ENCODE measurements around the gene FAM135A.
"Not testable (repeated sequence)": the region's sequence is repeated elsewhere in the genome, so short reads cannot be mapped to it uniquely, and the experiment has no call there.

Gene FAM135A

GRCh38 chr6:70537266-70537665, 124.0 kb downstream of the FAM135A start:
- no peaks in the 10 kb centered on the region for H3K4me1 Mint-ChIP-seq
- H3K27ac Mint-ChIP-seq = no peak overlapping the region
- H3K36me3 Mint-ChIP-seq = peaks cover 8% of the 10 kb centered on the region
- no peaks in the 10 kb centered on the region for H3K27me3 Mint-ChIP-seq
- no peak overlapping the region for H3K4me3 Mint-ChIP-seq
- no peaks in the 10 kb centered on the region for H3K9me3 Mint-ChIP-seq

- H3K4me3 Mint-ChIP-seq = no peak overlapping the region
- no peaks in the 10 kb centered on the region for H3K4me1 Mint-ChIP-seq
- H3K36me3 Mint-ChIP-seq = peaks cover 5% of the 10 kb centered on the region
- no peaks in the 10 kb centered on the region for H3K27me3 Mint-ChIP-seq
- H3K9me3 Mint-ChIP-seq = no peaks in the 10 kb centered on the region
- no peak overlapping the region for H3K27ac Mint-ChIP-seq
These were observed 125.1 kb downstream of the FAM135A start for GRCh38 chr6:70538376-70538775.

- Mint-ChIP-seq H3K4me1 (no peaks in the 10 kb centered on the region), H3K4me3 (no peak overlapping the region), H3K27ac (no peak overlapping the region), H3K9me3 (no peaks in the 10 kb centered on the region), H3K27me3 (no peaks in the 10 kb centered on the region), H3K36me3 (peaks cover 1% of the 10 kb centered on the region)
These were observed 134.0 kb downstream of the FAM135A start for GRCh38 chr6:70547313-70547712.

- H3K36me3 Mint-ChIP-seq = peaks cover 1% of the 10 kb centered on the region
- no peaks in the 10 kb centered on the region for H3K9me3 Mint-ChIP-seq
- H3K27me3 Mint-ChIP-seq = no peaks in the 10 kb centered on the region
- no peaks in the 10 kb centered on the region for H3K4me1 Mint-ChIP-seq
- H3K4me3 Mint-ChIP-seq = no peak overlapping the region
- no peak overlapping the region for H3K27ac Mint-ChIP-seq
These were observed 134.6 kb downstream of the FAM135A start for GRCh38 chr6:70547905-70548304.

GRCh38 chr6:70549327-70549726, 136.0 kb downstream of the FAM135A start:
- no peak overlapping the region for H3K4me3 Mint-ChIP-seq
- H3K27ac Mint-ChIP-seq = no peak overlapping the region
- peaks cover 1% of the 10 kb centered on the region for H3K36me3 Mint-ChIP-seq
- H3K9me3 Mint-ChIP-seq = no peaks in the 10 kb centered on the region
- no peaks in the 10 kb centered on the region for H3K4me1 Mint-ChIP-seq
- H3K27me3 Mint-ChIP-seq = no peaks in the 10 kb centered on the region

GRCh38 chr6:70551566-70551965, 138.3 kb downstream of the FAM135A start:
- Mint-ChIP-seq H3K4me1 (no peaks in the 10 kb centered on the region), H3K9me3 (no peaks in the 10 kb centered on the region), H3K27ac (no peak overlapping the region), H3K36me3 (peaks cover 1% of the 10 kb centered on the region), H3K4me3 (no peak overlapping the region), H3K27me3 (no peaks in the 10 kb centered on the region)

GRCh38 chr6:70552286-70552940, 139.1 kb downstream of the FAM135A start:
- not testable (repeated sequence) for H3K9me3 Mint-ChIP-seq, H3K27me3 Mint-ChIP-seq, H3K4me1 Mint-ChIP-seq, H3K4me3 Mint-ChIP-seq, H3K36me3 Mint-ChIP-seq, H3K27ac Mint-ChIP-seq

GRCh38 chr6:70552974-70553373, 139.7 kb downstream of the FAM135A start:
- Mint-ChIP-seq H3K36me3 (peaks cover 4% of the 10 kb centered on the region), H3K9me3 (no peaks in the 10 kb centered on the region)

GRCh38 chr6:70557998-70558397, 144.7 kb downstream of the FAM135A start:
- Mint-ChIP-seq H3K36me3 (peaks cover 3% of the 10 kb centered on the region), H3K27ac (peak overlapping the region; percentile 43), H3K4me1 (peaks cover 8% of the 10 kb centered on the region), H3K4me3 (no peak overlapping the region), H3K27me3 (no peaks in the 10 kb centered on the region), H3K9me3 (no peaks in the 10 kb centered on the region)

More at GRCh38 chr6:70552974-70553373, 139.7 kb downstream of the FAM135A start:
- Mint-ChIP-seq H3K4me3 (no peak overlapping the region), H3K27me3 (no peaks in the 10 kb centered on the region), H3K4me1 (peaks cover 5% of the 10 kb centered on the region), H3K27ac (no peak overlapping the region)

GRCh38 chr6:70562401-70562800, 149.1 kb downstream of the FAM135A start:
- not testable (repeated sequence) for H3K27me3 Mint-ChIP-seq, H3K4me3 Mint-ChIP-seq, H3K36me3 Mint-ChIP-seq, H3K27ac Mint-ChIP-seq, H3K9me3 Mint-ChIP-seq
- peaks cover 20% of the 10 kb centered on the region for H3K4me1 Mint-ChIP-seq

- no peak overlapping the region for H3K4me3 Mint-ChIP-seq
These were observed 150.2 kb downstream of the FAM135A start for GRCh38 chr6:70563530-70563929.

GRCh38 chr6:70566751-70567382, 153.6 kb downstream of the FAM135A start, which contains the start of gene SDHAF4:
Gene SDHAF4 (plus strand): TSS chr6:70566930. CDS start chr6:70566941, 11 bp downstream.
- Mint-ChIP-seq H3K27ac (peak within 1 kb of the TSS; percentile 92), H3K4me3 (peak within 1 kb of the TSS; percentile 89), H3K27me3 (no peaks in the 10 kb centered on the region), H3K36me3 (peaks cover 4% of the 10 kb centered on the region), H3K4me1 (peaks cover 19% of the 10 kb centered on the region), H3K9me3 (no peaks in the 10 kb centered on the region)

More at GRCh38 chr6:70563530-70563929, 150.2 kb downstream of the FAM135A start:
- Mint-ChIP-seq H3K4me1 (peaks cover 12% of the 10 kb centered on the region), H3K9me3 (no peaks in the 10 kb centered on the region), H3K27ac (no peak overlapping the region), H3K36me3 (peaks cover 2% of the 10 kb centered on the region), H3K27me3 (no peaks in the 10 kb centered on the region)

GRCh38 chr6:70574643-70575042, 161.3 kb downstream of the FAM135A start:
- Mint-ChIP-seq H3K36me3 (peaks cover 1% of the 10 kb centered on the region), H3K4me1 (peaks cover 7% of the 10 kb centered on the region), H3K27me3 (no peaks in the 10 kb centered on the region), H3K27ac (no peak overlapping the region), H3K9me3 (no peaks in the 10 kb centered on the region), H3K4me3 (no peak overlapping the region)

- Mint-ChIP-seq H3K9me3 (no peaks in the 10 kb centered on the region), H3K4me1 (peaks cover under 1% of the 10 kb centered on the region)
These were observed 162.7 kb downstream of the FAM135A start for GRCh38 chr6:70575899-70576495.

GRCh38 chr6:70586114-70586513, 172.8 kb downstream of the FAM135A start:
- Mint-ChIP-seq H3K4me3 (no peak overlapping the region), H3K27ac (no peak overlapping the region), H3K36me3 (peaks cover 19% of the 10 kb centered on the region), H3K4me1 (no peaks in the 10 kb centered on the region), H3K9me3 (no peaks in the 10 kb centered on the region), H3K27me3 (no peaks in the 10 kb centered on the region)

More at GRCh38 chr6:70575899-70576495, 162.7 kb downstream of the FAM135A start:
- Mint-ChIP-seq H3K36me3 (peaks cover 6% of the 10 kb centered on the region), H3K27ac (no peak overlapping the region), H3K27me3 (no peaks in the 10 kb centered on the region), H3K4me3 (no peak overlapping the region)

GRCh38 chr6:70590400-70590799, 177.1 kb downstream of the FAM135A start:
- Mint-ChIP-seq H3K9me3 (peaks cover 5% of the 10 kb centered on the region), H3K27me3 (no peaks in the 10 kb centered on the region), H3K4me3 (no peak overlapping the region), H3K36me3 (peaks cover 12% of the 10 kb centered on the region), H3K4me1 (no peaks in the 10 kb centered on the region), H3K27ac (no peak overlapping the region)
